GM23338 (cell line): ENCODE results near the gene RNF223. TPM values are rescaled to one million over a fixed set of nuclear protein-coding genes. Genes with fewer than 3 reads are reported as not detected.
A peak's percentile ranks its signal among the peaks of the same experiment; 100 is the strongest.

Source experiments
- ATAC-seq: fragments of 200-7000 bp; cut with Tn5 transposase; 3 replicates; pipeline ENCODE4 v1.9.1; 2020
- DNase-seq: peaks from one replicate; pipeline ENCODE4 v3.0.0-alpha.2; 2015; ENCODE audit warnings: low spot score
- H2AFZ ChIP-seq: fragments of 200-600 bp; sonication (generic); 2 replicates; pipeline ENCODE4 v1.8.0; 2016; ENCODE audit warnings: antibody characterized with exemption, mild to moderate bottlenecking, moderate library complexity
- H3F3A ChIP-seq: fragments of 200-600 bp; sonication (generic); replicated peaks from 2 replicates; pipeline ENCODE4 v1.8.0; 2017; ENCODE audit warnings: antibody characterized with exemption, mixed run types, low read depth
- H3K27ac ChIP-seq: fragments of 200-600 bp; sonication (generic); 2 replicates; pipeline ENCODE4 v1.6.1; 2016; ENCODE audit warnings: low read depth
- H3K27me3 ChIP-seq: fragments of 200-600 bp; sonication (generic); 2 replicates; pipeline ENCODE4 v1.8.0; 2016; ENCODE audit warnings: mild to moderate bottlenecking, mixed run types, moderate library complexity; ENCODE audit not compliant: insufficient read depth
- H3K36me3 ChIP-seq: fragments of 200-600 bp; sonication (generic); 2 replicates; pipeline ENCODE4 v1.8.0; 2016; ENCODE audit warnings: mild to moderate bottlenecking; ENCODE audit not compliant: insufficient read depth
- H3K4me1 ChIP-seq: fragments of 200-600 bp; sonication (generic); 2 replicates; pipeline ENCODE4 v1.8.0; 2016; ENCODE audit warnings: mild to moderate bottlenecking, moderate library complexity; ENCODE audit not compliant: insufficient read depth
- H3K4me2 ChIP-seq: fragments of 200-600 bp; sonication (generic); 2 replicates; pipeline ENCODE4 v1.7.1; 2017; ENCODE audit warnings: mixed run types
- H3K4me3 ChIP-seq: fragments of 200-600 bp; sonication (generic); 2 replicates; pipeline ENCODE4 v1.6.1; 2016; ENCODE audit warnings: mixed run types
- H3K79me2 ChIP-seq: fragments of 200-600 bp; sonication (generic); replicated peaks from 2 replicates; pipeline ENCODE4 v1.8.0; 2017; ENCODE audit warnings: mild to moderate bottlenecking; ENCODE audit not compliant: insufficient read depth
- H3K9me2 ChIP-seq: fragments of 200-600 bp; sonication (generic); 2 replicates; pipeline ENCODE4 v1.8.0; 2017; ENCODE audit not compliant: insufficient read depth
- H4K20me1 ChIP-seq: fragments of 200-600 bp; sonication (generic); replicated peaks from 2 replicates; pipeline ENCODE4 v1.8.0; 2017; ENCODE audit warnings: mild to moderate bottlenecking; ENCODE audit not compliant: insufficient read depth
- H3K27ac Mint-ChIP-seq: 2 replicates; pipeline ENCODE4 v1.8.0; 2020; ENCODE audit warnings: inconsistent platforms, mild to moderate bottlenecking, moderate library complexity, mixed read lengths
- H3K27me3 Mint-ChIP-seq: 3 replicates; pipeline ENCODE4 v1.8.0; 2022; ENCODE audit warnings: low read depth, mild to moderate bottlenecking, moderate library complexity, mixed read lengths, inconsistent platforms; ENCODE audit not compliant: insufficient read depth, poor library complexity
- H3K36me3 Mint-ChIP-seq: 3 replicates; pipeline ENCODE4 v1.8.0; 2021; ENCODE audit warnings: low read depth, mild to moderate bottlenecking, inconsistent platforms, moderate library complexity, mixed read lengths
- H3K4me1 Mint-ChIP-seq: 3 replicates; pipeline ENCODE4 v1.8.0; 2020; ENCODE audit warnings: mild to moderate bottlenecking, inconsistent platforms, mixed read lengths
- H3K4me3 Mint-ChIP-seq: 3 replicates; pipeline ENCODE4 v1.8.0; 2021; ENCODE audit warnings: moderate library complexity, mild to moderate bottlenecking, inconsistent platforms, mixed read lengths
- H3K9me3 Mint-ChIP-seq: 3 replicates; pipeline ENCODE4 v1.8.0; 2020; ENCODE audit warnings: moderate library complexity, mild to moderate bottlenecking, inconsistent platforms, mixed read lengths
- CREB1 ChIP-seq: fragments of 250-450 bp; sonication (Bioruptor Pico); IDR thresholded peaks from 2 replicates; pipeline ENCODE4 v1.5.0; 2020; ENCODE audit warnings: low read depth, mild to moderate bottlenecking, moderate library complexity
- CTCF ChIP-seq, 2 experiments: fragments of 200-600 bp in 1 of 2; sonication (generic) in 1 of 2; conservative IDR thresholded peaks; 2 replicates each; pipeline versions ENCODE4 v1.5.1 to v1.6.1; 2016 to 2017; ENCODE audit warnings: antibody characterized with exemption in 2 of 2, low read depth in 2 of 2, mild to moderate bottlenecking in 2 of 2, moderate library complexity in 1 of 2
- EZH2 ChIP-seq: fragments of 200-600 bp; sonication (generic); IDR thresholded peaks from one replicate; pipeline ENCODE4 v1.8.0; 2017; ENCODE audit warnings: antibody characterized with exemption, mild to moderate bottlenecking, low read depth; ENCODE audit not compliant: unreplicated experiment
- POLR2AphosphoS5 ChIP-seq: IDR thresholded peaks from 2 replicates; pipeline ENCODE4 v1.6.1; 2016; ENCODE audit warnings: antibody characterized with exemption, low read depth
- REST ChIP-seq: IDR thresholded peaks from one replicate; pipeline ENCODE4 v1.6.1; 2018; ENCODE audit warnings: antibody characterized with exemption; ENCODE audit not compliant: unreplicated experiment
- ZNF331 ChIP-seq: fragments of 250-450 bp; sonication (Bioruptor Pico); IDR thresholded peaks from 2 replicates; pipeline ENCODE4 v1.5.0; 2020; ENCODE audit warnings: low read depth, mild to moderate bottlenecking, moderate library complexity
- polyA plus RNA-seq: library from polyadenylated mRNA; unstranded; fragments of >200 nt; fragmentation: Nextera tagmentation; extraction: Ambion mirVana; gene quantifications from 2 replicates; pipeline ENCODE4 v1.2.1, GENCODE V29; 2016
- total RNA-seq: library from RNA; depleted of rRNA; stranded (reverse); fragments of >200 nt; shearing (Covaris generic); gene quantifications from 2 replicates; pipeline ENCODE4 v1.2.3, GENCODE V29; 2014
- TF ChIP-seq, protein P1 (sequence below): fragments of 250-450 bp; sonication (Bioruptor Pico); IDR thresholded peaks from 2 replicates; pipeline ENCODE4 v1.5.0; 2020; ENCODE audit warnings: mild to moderate bottlenecking, moderate library complexity

The RNF223 gene
- total and polyA plus RNA-seq, 2 experiments from 2014 or later = not detected

- TF ChIP-seq, protein P1, sequence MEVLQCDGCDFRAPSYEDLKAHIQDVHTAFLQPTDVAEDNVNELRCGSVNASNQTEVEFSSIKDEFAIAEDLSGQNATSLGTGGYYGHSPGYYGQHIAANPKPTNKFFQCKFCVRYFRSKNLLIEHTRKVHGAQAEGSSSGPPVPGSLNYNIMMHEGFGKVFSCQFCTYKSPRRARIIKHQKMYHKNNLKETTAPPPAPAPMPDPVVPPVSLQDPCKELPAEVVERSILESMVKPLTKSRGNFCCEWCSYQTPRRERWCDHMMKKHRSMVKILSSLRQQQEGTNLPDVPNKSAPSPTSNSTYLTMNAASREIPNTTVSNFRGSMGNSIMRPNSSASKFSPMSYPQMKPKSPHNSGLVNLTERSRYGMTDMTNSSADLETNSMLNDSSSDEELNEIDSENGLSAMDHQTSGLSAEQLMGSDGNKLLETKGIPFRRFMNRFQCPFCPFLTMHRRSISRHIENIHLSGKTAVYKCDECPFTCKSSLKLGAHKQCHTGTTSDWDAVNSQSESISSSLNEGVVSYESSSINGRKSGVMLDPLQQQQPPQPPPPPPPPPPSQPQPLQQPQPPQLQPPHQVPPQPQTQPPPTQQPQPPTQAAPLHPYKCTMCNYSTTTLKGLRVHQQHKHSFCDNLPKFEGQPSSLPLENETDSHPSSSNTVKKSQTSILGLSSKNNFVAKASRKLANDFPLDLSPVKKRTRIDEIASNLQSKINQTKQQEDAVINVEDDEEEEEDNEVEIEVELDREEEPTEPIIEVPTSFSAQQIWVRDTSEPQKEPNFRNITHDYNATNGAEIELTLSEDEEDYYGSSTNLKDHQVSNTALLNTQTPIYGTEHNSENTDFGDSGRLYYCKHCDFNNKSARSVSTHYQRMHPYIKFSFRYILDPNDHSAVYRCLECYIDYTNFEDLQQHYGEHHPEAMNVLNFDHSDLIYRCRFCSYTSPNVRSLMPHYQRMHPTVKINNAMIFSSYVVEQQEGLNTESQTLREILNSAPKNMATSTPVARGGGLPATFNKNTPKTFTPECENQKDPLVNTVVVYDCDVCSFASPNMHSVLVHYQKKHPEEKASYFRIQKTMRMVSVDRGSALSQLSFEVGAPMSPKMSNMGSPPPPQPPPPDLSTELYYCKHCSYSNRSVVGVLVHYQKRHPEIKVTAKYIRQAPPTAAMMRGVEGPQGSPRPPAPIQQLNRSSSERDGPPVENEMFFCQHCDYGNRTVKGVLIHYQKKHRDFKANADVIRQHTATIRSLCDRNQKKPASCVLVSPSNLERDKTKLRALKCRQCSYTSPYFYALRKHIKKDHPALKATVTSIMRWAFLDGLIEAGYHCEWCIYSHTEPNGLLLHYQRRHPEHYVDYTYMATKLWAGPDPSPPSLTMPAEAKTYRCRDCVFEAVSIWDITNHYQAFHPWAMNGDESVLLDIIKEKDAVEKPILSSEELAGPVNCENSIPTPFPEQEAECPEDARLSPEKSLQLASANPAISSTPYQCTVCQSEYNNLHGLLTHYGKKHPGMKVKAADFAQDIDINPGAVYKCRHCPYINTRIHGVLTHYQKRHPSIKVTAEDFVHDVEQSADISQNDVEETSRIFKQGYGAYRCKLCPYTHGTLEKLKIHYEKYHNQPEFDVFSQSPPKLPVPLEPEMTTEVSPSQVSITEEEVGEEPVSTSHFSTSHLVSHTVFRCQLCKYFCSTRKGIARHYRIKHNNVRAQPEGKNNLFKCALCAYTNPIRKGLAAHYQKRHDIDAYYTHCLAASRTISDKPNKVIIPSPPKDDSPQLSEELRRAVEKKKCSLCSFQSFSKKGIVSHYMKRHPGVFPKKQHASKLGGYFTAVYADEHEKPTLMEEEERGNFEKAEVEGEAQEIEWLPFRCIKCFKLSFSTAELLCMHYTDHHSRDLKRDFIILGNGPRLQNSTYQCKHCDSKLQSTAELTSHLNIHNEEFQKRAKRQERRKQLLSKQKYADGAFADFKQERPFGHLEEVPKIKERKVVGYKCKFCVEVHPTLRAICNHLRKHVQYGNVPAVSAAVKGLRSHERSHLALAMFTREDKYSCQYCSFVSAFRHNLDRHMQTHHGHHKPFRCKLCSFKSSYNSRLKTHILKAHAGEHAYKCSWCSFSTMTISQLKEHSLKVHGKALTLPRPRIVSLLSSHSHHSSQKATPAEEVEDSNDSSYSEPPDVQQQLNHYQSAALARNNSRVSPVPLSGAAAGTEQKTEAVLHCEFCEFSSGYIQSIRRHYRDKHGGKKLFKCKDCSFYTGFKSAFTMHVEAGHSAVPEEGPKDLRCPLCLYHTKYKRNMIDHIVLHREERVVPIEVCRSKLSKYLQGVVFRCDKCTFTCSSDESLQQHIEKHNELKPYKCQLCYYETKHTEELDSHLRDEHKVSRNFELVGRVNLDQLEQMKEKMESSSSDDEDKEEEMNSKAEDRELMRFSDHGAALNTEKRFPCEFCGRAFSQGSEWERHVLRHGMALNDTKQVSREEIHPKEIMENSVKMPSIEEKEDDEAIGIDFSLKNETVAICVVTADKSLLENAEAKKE = no peak
- no peak for TF ChIP-seq POLR2AphosphoS5
These were observed 8.8 kb upstream of the RNF223 start (continued) for GRCh38 chr1:1082776-1083415.

- Histone ChIP-seq H3K27me3 (no peaks in the 10 kb centered on the region), H2AFZ (no peak overlapping the region), H3K4me2 (no peak overlapping the region), H3K27ac (no peak overlapping the region), H3K9me2 (no peaks in the 10 kb centered on the region), H3F3A (no peaks in the 10 kb centered on the region), H3K4me3 (no peak overlapping the region), H3K4me1 (no peaks in the 10 kb centered on the region; the same call in 1 of the 2 replicates), H4K20me1 (no peaks in the 10 kb centered on the region), H3K79me2 (no peaks in the 10 kb centered on the region), H3K36me3 (no peaks in the 10 kb centered on the region)
- no peak overlapping the region for H3K4me3 Mint-ChIP-seq
- no peaks in the 10 kb centered on the region for H3K36me3 Mint-ChIP-seq
- H3K4me1 Mint-ChIP-seq = no peaks in the 10 kb centered on the region
- no peak for ATAC-seq
- H3K9me3 Mint-ChIP-seq = no peaks in the 10 kb centered on the region
- H3K27ac Mint-ChIP-seq = no peak overlapping the region
- peak; percentile 0 for DNase-seq
- peaks cover 9% of the 10 kb centered on the region for H3K27me3 Mint-ChIP-seq
- TF ChIP-seq EZH2 = no peak
- no peak for TF ChIP-seq CREB1
- no peak for TF ChIP-seq CTCF (conservative IDR thresholded peaks at IDR 0.05; ENCODE audit: low read depth in 2 of 2)
- TF ChIP-seq ZNF331 (CRISPR knock-in tag) = no peak
- TF ChIP-seq REST = no peak
These were observed 8.2 kb upstream of the RNF223 start for GRCh38 chr1:1082239-1082775.
